ENCODE results near the gene ELAC2.

The ELAC2 gene

GRCh38 chr17:12947047-12947446, 70.8 kb downstream of the ELAC2 start:
- no peak for DNase-seq

Data from GDM1 (cell line).